Kidney capillary endothelial cell (primary cell): ENCODE results near the gene MAP1LC3A.

Experiments used
- DNase-seq: peaks from one replicate; pipeline ENCODE4 v3.0.0-alpha.2; 2018; ENCODE audit warnings: low spot score

The MAP1LC3A gene

DNA sequence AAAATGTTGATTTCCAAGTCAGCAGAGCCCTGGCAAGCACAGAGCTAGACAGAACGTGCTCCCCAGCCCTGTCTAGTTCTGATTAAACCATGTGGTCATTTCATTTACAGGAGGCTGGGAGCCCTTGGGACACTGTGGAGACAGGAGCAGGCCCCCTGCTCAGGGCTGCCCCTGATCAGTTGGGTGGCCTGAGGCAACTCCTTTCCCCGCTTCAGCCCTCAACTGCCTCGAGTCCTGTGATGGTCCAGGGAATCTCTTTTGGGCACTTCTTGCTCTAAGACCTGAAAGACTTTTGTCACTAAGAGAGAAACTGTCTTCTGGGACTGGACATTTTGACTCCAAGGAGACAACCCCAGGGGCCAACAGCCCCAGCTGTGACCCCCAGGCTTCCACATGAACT is 28.8 kb upstream of the MAP1LC3A start:
- DNase-seq = no peak

DNA sequence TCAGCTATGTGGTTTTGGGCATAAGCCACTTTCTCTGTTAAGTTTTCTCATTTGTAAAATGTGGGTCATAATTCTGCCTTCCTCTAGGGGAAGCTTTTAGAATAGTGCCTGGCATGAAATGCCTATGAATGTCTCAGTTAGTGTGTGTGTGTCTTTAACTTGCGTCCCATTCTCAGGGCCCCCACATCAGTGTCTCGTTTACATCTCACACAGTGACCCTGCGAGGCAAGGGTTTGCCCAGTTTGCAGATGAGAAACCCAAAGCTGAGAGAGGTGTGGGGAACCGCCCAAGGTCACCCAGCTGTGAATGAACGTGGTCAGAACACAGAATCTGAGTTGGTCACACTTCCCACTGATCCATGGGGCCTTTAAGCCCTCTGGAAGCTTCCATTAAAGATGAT is 28.2 kb upstream of the MAP1LC3A start:
- DNase-seq = no peak

- no peak for DNase-seq
These were observed 26.8 kb upstream of the MAP1LC3A start for GRCh38 chr20:34531608-34532265.

DNA sequence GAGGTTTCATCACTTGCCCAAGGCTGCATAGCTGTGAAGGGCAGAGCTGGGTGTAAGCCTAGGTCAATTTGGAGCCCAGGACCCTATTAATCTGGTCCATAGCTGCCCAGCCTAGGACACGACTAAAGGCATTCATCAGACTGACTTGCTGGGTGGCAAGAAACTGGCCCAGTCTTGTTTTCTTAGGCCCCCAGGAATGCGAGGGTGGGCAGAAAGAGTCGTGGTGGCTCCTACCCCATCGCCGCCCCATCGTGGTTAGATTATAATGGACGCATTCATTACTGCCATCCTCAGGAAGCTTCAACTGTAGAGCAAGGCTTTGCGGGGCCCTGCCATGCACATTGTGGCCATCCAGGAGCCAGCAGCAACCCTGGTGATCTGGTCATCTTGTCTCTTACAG is 26.2 kb upstream of the MAP1LC3A start:
- DNase-seq = no peak

DNA sequence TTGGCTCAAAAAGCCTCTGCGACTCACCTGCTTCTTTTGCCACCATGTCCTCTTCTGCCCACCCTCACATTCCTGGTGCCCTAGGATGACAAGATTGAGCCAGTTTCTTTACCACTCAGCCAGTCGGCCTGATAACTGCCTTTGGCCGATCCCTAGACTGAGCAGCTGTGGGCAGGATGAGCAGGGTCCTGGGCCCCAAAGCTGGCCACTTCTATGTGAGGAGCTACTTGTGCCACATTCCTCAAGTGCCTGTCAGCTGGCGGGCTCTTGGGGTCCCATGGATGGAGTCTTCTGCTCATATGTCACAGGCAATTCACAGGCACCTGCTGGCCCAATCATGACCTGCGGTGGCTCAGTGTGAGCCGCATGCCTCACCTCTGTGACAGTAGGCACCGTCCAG is 25.8 kb upstream of the MAP1LC3A start:
- no peak for DNase-seq

- no peak for DNase-seq
These were observed 23.9 kb upstream of the MAP1LC3A start for GRCh38 chr20:34534391-34535165.

GRCh38 chr20:34535301-34535840 is 23.1 kb upstream of the MAP1LC3A start:
- no peak for DNase-seq

GRCh38 chr20:34535857-34536256 is 22.7 kb upstream of the MAP1LC3A start:
- no peak for DNase-seq

DNA sequence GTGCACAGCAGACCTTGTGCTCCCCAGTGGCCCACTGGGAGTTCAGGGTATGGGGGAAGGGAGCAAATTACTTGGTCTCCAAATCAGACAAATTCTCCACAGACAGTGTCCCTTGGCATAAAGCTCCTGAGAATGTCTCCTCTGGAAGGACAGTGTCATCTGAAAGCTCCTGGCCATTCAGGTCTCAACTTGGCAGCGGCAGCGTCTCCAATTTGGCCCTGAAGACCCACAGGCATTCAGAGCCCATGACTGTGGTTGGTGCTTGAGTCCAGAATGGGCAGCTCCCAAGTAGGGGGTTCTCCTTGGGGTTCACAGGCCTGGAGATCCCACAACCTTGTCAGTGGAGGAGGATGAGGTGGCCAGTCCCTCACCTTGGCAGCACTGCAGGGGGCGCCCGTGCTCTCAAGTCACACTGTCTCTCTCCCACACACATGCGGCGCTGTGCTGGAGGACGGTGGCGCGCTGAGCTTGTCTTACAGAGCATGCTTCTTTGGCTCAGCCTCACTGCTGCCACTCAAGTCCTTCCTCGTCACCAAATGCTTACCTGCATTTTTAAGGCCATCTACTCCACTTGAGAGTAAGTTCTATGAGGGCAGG is 21.6 kb upstream of the MAP1LC3A start:
- no peak for DNase-seq

- no peak for DNase-seq
These were observed 20.9 kb upstream of the MAP1LC3A start for GRCh38 chr20:34537651-34538050.

GRCh38 chr20:34538671-34539123 is 19.8 kb upstream of the MAP1LC3A start:
- no peak for DNase-seq

DNA sequence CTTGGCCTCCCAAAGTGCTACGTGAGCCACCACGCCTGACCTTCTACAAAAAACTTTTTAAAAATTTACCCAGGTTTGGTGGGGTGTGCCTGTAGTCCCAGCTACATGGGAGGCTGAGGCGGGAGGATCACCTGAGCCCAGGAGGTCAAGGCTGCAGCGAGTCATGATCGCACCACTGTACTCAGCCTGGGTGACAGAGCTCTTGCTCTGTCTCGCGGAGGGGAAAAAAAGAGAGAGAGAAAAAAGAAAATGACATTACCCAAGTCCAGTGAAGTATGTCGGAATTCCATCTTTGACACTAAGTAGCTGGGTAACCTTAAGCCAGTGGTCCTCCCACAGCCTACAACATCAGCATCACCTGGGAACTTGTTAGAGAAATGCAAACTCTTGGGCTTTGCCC is 18.8 kb upstream of the MAP1LC3A start:
- DNase-seq = no peak

DNA sequence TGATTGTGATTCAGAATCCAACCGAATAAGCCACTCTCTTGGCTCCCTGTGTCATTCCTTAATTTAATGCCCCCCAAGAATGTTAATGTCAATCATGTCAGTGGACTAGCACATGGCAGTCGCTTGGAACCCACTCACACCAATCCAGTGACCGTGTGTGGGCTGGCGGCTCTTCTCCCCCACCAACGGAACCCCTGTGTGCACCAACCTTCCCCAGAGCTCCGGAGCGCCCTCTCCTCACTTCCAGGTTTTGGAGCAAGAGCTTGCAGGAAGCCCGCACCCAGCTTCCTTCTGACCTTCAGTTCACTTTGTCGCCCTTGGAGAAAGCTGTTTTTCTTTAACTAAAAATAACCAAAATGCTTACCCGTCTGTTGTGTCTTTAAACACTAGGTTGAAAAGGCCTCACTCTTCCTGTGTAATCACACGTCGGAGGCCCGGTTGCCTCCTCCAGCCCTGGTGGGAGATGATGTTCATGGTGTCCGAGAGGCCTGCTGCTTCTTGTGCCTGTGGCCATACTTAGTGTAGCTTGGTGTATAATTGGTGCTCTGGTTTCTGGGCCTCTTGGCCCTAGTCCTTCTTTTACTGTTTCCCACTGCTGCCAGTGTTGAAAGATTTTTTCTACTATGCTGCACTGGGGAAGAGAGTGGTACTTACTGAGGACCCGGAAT is 17.8 kb upstream of the MAP1LC3A start:
- DNase-seq = no peak

DNA sequence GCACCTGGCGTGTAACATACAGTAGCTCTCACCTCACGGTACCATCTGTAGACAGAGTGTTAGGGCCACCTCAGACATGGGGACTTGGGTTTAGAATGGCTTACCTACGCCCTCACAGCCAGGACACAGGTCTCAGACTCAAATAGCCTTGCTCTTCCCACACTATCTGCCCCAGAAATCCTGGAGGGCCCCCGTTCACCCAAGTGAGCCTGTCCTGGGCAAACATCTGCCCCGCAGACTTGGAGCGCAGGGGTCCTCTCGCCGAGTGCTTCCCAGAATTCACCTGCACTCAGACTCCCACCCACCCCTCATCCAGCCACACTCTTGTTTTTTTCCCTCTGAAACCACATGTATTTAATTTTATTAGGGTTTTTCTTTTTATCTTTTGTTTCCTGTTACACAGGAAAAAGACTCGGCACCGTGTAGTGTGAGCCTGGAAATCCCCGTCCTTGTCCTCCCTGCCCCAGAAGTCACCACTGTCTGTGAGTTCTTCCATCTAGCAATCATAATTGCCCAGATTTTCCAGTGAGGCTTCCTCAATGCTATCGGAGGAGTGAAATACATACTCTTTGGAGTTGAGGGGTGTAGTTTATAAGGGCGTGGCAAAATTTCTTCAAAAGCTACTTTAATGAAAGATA is 17.1 kb upstream of the MAP1LC3A start:
- DNase-seq = no peak

GRCh38 chr20:34541917-34542316 is 16.6 kb upstream of the MAP1LC3A start:
- no peak for DNase-seq

GRCh38 chr20:34542439-34542838 is 16.1 kb upstream of the MAP1LC3A start:
- DNase-seq = no peak

DNA sequence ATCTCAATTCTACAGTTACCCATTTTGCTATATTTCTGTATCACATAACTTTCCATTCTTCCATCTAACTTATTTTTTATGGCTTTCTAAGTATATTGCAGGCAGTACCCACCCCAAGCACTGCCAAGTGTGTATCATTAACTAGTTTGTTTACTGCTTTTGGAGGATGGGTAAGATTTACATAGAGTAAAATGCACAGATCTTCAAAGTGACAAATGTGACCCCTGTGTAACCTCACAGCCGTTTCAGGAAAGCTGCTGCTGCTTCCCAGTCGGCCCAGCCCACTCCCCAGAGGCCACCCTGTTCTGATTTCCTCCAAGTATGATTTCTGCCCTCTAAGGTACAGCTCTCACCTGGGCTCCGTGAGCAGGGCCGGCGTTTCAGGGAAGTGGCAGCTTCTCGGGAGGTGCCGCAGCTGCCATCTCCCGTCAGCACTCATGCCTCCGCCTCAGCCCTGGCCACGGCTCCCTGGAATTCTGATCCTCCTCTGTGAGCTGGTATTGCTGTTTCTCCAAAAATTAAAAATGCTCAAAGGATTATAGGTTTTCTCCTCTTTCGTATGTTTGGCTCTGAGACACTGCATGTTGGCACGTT is 15.0 kb upstream of the MAP1LC3A start:
- no peak for DNase-seq

DNA sequence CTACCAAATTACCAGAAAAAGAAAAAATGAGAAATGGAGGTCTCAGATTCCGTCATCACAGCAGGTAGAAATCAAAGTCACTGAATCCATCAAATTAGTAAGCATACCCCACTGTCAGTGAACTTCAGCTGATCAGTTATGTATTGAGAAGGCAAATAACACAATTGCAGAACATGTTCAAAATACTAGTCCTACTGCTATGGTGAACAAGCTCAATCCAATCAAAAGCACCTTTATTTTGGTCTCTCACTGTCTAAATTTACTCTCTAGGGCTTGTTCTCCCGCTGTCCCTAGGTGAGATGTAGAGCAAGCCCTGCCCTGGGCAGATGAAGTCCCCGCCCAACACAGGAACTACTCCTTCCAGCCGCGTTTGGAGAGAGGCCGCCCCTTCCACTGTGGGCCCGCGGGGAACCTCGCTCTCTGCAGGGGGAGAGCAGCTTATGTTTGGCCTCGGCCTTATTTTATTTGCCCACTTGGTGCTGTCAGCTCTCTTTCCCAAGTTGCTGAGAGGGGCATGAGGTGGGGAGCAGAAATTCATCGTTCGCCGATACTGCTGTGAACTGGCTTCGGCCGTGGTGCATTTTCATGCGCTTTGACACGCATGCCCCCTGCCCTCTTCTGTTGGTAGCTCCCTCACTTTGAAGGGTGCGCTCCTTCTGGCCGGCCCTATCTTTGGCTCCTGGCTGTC is 14.3 kb upstream of the MAP1LC3A start:
- no peak for DNase-seq

DNA sequence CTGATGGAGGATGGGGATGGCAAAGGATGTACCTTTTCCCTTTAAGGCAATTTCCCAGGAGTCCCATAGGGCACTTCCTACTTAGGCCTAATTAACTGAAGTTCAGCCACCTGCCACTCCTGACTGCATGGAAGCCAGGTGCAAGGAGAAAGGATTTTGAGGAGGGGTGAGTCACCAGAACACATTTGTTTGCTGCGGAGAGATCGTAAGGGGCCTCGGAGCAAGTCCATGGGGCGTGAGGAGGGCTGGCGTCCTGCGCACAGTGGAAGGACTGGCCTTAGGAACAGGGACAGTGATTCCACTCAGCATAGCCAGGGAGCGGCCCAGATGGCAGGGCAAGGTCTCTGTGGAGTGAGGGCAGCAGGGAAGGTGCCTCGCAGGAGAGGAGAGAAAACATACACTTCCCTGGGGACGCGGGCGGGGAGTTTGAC is 11.8 kb upstream of the MAP1LC3A start:
- DNase-seq = no peak

DNA sequence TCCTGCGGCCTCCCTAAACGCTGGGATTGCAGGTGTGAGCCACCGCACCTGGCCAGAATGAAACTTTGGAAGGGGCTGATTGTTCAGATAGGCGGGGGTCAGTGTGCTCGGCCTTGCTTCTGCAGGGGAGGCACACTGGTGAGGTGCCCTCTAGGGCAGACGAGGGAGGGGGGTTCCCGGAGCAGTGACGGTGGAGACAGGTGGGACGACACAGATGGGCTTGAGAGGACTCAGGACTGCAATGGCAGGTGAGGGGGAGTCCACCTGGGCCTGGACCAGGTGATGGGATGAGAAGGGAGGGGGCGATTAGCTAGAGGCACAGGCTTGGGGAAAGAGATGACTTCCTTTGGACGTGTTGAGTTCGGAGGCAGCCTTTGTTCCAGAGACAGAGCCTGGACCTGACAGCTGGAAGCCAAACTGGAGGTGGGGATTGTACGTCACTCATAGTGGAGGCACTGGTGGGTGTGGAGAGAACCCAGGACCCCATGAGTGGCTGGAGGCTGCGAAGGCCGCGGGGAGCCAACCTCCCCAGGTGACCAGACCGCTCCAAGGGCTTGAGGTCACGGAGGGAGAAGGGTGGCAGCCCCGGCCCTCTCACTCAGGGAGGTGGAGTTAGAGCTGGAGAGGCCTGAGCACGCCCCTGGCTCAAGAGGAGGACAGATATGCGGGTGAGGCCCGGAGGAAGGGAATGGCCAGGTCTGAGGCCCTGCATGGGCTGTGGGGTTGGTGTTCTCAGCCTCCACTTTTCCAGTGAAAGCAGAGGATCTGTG is 10.5 kb upstream of the MAP1LC3A start:
- DNase-seq = no peak
